Sigmoid colon (tissue), 4 donors: ENCODE results near the gene USP9X.

Source experiments
- CTCF ChIP-seq, 4 experiments: fragments of 450-650 bp in 3 of 4; fragments of 200-600 bp in 1 of 4; IDR thresholded peaks; one replicate each; pipeline ENCODE4 v1.5.1; 2016 to 2019; ENCODE audit warnings: antibody characterized with exemption in 4 of 4, mild to moderate bottlenecking in 3 of 4, moderate library complexity in 2 of 4
- POLR2A ChIP-seq, 2 donors: fragments of 450-650 bp; IDR thresholded peaks; one replicate each; pipeline ENCODE4 v1.6.1; 2016; ENCODE audit warnings: antibody characterized with exemption in 2 of 2, mild to moderate bottlenecking in 2 of 2, moderate library complexity in 2 of 2
- POLR2AphosphoS5 ChIP-seq, 4 donors: sonication (generic); formaldehyde crosslinking; IDR thresholded peaks; one replicate each; pipeline ENCODE4 v1.6.1; 2017; ENCODE audit warnings: antibody characterized with exemption in 4 of 4

- TF ChIP-seq CTCF (IDR thresholded peaks at IDR 0.05) (no peak), POLR2AphosphoS5 (IDR thresholded peaks at IDR 0.05) (no peak), POLR2A (IDR thresholded peaks at IDR 0.05) (no peak)
Observed at GRCh38 chrX:41276661-41277506, 191.6 kb downstream of the USP9X start.
